ENCODE data around the gene ADGRL3.
"Not testable (repeated sequence)": the region's sequence is repeated elsewhere in the genome, so short reads cannot be mapped to it uniquely, and the experiment has no call there.

The ADGRL3 gene

DNA sequence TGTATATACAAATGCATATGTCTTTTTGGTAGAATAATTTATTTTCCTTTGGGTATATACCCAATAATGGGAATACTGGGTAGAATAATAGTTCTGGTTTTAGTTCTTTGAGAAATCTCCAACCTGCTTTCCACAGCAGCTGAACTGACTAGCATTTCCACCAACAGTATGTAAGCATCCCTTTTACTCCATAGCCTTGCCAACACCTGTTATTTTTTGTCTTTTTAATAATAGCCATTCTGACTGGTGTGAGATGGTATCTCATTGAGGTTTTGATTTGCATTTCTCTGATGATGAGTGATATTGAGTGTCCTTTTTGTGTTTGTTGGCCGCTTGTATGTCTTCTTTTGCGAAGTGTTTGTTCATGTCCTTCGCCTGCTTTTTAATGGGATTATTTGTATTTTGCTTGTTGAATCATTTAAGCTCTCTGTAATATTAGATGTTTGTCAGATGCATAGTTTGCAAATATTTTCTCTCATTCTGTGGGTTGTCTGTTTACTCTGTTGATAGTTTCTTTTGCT is 309.7 kb downstream of the ADGRL3 start:
- not testable (repeated sequence) for DNase-seq

DNA sequence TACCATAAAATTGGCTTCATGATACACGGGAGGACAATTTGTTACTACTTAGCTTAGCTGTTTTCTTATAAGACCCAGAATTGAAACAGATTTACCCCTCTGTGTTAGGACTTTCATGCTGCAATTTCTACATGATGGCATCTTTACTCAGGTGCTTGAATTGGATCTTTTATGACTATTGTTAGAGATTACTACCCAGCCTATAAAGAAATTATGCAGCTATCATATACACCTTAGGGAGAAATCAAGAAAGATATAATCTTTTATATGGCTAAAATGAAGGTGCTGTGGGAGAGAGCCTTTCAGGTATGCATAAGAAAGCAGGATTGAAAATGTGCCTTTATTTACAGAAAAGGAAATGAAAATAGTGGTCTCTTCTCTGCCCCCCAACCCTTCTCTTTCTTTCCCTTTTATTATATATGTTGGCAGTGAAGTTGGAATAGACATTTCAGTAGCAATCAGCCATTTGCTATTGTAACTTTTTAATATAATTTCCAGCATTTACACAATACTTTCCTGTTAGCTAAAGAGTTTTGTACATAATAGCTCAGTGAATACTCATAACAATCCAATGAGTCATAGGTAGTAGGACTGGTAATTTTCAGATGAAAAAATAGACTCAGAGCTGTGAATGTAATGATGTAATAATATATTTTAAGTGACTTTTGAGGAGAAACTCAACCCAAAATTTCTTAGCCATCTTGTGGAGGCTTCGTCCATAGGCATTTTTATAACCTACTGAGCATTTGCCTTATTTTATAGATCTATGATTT is 311.8 kb downstream of the ADGRL3 start:
- DNase-seq = no peak

DNA sequence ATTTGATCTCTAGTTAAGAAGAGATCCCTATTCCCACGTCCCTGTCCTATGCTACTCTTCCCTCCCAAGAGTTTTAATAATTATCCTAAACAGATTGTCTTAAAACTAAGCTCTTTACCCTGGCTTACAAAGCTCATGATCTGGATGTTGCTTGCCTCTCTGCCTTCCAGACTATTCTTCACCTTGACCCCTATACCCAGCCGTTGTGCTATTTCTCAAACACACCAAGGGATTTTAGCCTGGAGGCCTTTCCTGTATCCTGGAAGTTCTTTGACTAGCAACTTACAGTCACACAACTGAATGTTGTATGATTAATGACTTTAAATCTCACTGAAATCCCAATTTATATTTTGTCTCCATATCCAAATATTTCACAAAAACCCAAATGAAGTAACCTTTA is 314.9 kb downstream of the ADGRL3 start:
- no peak for DNase-seq

DNA sequence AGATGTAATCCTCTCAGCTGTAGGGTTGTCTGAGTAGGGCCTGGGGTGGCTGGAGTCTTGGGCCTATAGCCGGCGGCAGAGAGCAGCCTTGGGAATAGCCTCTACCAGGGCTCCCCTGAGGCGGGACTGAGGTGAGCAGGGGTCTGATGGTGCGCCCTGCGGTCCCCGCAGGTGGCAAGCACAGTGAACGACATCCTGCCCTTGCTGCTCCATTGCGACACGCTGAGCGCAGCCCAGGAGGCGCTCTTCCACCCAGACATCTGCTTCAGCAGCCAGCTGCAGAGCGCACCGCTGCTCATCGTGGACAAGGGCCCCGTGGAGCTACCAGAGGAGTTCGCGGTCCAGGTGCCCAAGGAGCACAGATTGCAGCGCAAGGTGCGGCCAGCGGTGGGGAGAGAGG is 317.0 kb downstream of the ADGRL3 start:
- DNase-seq = no peak

DNA sequence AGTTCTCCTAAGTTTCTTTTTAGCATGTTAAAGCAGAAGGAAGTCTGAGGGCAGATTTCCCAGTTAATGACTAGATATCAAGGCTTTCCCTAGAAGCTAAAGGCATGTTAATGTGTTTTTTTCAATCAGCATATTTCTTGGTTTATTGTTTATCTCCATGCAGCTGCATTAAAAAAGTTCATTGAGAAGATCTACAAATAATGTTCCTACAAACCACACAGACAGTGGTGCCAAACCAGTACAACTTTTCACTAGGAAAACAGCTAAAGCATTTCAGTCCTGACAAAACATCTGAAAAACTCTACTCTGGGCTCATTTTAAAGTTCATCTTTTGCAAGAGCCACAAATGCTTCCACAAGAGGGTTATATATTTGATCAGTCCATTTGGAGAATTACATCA is 320.0 kb downstream of the ADGRL3 start:
- no peak for DNase-seq

DNA sequence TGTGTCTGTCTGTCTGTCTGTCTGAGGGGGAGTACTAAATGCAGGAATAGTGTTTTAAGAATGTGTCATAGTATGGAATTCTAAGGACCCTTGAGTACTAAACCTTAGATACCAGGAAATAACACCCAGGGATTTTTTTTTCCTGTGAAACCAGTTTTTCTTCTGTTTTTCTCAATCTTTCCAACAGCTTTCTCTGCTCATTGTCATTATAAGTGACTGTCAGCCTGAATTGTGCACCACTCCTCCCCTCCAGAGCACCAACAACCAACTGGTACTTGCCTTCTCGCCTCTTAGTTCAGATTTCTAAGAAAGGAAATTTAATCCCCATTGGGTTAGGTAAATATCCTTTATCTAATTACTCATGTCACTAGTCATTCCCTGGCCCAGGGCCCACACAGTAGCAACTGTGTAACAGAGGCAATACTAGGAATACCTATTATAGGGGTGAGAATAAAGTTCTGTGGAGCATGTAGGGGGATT is 320.6 kb downstream of the ADGRL3 start:
- DNase-seq = no peak

DNA sequence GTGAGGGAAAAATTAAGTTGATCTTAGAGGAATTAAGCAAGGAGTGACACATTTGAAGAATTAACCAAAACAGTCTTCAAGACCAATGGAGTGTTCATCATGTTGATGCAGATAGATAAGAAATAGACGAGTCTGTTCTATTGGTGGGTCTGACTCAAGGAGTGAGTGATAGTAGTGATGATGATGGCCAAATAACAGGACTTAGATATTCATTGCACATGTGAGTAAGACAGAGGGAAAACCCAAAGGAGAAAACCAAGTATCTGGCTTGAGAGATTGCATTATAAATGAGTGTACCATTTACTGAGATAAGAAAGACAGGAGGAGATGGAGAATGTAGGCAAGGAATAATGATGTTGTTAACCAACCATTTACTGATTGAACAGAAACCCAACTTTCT is 321.3 kb downstream of the ADGRL3 start:
- DNase-seq = no peak

DNA sequence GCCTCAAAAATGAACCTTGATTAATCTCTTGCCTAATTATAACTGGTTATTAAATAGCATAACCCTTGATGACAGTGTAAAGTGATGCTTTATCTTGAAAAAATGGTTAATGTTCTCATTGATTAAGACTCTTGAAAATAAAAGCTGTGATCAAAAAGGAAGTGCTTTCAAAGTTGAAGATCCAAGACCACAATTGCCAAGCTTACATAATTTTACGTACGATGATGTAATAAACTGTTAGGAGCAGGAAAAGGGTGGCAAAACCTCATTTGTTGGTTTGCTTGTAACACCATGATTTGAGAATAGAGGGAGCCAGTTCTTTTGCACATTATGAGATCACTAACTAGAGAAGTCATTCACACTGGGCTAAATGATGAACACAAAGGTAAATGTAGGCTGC is 322.2 kb downstream of the ADGRL3 start:
- peak in 1 of 2 experiments; percentile 16 for DNase-seq

DNA sequence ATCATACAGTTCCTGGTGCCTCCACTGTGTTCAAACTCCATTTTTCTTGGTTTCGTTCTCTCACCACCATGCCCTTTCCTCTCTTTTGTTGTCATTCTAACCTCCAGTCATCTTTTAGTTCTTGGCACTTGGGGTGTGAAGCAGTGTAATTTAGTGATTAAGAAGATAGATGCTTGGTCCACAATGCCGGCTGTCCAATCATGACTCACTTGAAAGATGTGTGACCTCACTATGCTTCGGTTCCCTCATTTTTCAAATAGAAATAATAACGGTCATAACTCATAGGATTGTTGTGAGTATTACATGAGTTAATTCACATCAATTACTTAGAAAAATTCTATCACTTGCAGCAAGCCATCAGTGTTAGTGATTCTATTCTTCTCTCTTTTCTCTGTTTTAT is 327.8 kb downstream of the ADGRL3 start:
- DNase-seq = no peak

DNA sequence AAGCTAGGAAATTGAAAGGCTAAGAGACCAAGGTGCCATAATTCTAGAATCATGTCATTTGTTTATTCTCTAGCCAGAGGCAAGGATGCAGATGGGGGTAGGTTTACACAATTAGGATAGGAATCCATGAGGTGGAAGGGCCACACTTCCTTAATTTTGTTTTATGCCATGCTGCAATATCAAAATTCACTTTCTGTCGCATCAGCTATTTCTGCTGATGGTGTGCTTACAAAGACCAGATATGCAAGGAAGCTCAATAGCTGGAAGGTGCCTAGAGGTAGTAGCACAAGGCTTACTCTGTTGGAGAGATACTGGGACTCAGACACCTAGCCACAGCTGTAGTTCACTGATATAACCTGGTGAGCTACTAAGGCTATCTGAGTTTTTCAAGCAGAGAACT is 328.5 kb downstream of the ADGRL3 start:
- DNase-seq = no peak

DNA sequence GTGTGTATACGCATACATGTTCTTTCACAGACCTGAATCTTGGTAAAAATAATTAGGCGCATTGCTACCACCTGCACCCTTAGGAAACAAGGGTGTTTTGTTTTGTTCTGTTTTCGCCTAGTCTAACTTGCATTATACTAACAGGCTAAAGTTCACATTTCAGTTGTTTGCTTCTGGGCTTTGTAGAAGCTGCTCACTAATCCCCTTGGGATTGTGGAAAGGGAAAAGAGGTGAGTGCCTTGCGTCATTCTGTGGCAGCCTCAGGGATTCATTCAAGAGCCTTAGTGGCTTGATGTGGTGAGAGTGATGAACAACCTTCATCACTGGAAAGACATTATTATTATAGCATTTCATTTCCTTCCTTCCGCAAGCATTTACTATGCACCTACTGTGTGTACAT is 331.1 kb downstream of the ADGRL3 start:
- DNase-seq = no peak

DNA sequence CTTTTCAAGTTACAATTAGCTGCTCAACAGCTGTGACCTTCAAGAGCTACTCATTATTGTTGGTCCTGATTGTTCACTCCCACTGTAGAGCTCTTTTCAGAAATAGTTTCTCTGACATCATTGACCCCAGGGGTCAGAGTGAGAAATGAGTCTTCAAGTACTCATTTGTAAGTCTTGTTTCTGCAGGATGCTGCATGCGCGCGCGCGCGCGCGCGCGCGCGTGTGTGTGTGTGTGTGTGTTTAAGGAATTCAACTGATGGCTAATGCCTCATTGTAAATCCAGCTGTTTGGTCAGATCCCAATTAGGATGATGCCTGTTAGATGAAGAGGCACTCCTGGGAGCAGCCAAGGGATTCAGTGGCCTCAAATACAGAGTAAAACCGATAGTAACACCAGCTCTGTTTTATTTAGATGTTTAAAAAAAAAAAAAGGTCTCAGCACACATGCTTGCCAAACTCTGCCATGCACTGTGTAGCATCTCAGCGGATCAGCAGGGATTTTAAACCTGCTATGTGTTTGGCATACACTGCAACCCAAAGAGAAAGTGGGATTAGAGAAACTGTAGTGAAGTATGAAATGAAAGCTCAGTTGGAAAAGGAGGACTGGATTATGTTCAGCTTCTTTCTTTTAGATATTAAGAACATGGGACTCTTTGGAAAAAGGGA is 332.3 kb downstream of the ADGRL3 start:
- no peak for DNase-seq

DNA sequence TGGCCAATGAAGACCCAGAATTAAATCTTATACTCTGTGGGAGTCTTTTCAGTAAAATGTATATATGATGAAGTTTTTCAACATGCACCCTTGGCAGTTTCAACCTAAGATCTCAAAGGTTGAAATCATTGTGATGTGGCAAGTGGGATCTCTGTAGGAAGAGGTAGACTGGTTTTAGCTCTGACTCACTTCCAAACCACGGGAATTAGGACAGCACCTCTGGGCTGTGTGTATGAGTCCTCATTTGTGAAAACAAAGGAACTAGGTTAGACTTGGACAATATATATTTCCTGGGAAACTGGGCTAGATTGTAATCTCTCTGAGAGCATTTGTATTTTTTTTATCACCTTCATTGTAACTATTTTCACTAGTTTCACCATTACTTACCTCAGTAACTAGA is 333.0 kb downstream of the ADGRL3 start:
- no peak for DNase-seq

DNA sequence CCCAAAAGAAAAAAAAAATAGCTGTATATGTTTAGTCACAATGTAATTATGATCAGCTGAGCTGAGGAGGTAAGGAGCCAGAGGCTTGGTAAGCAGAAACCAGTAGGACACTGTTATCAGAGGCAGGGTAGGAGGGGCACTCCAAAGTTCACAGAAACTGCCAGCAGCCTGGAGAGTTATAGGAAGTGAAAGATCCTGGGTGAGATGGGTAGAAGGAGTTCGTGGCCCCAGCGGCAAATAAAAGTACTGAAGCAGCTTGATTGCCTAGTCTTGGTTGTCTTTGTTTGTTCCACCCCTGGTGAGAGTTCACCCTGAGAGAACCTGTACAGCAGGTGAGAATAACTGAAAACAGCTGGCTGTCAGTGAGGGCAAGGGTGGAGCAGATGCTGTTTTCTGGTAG is 340.8 kb downstream of the ADGRL3 start:
- no peak for DNase-seq

DNA sequence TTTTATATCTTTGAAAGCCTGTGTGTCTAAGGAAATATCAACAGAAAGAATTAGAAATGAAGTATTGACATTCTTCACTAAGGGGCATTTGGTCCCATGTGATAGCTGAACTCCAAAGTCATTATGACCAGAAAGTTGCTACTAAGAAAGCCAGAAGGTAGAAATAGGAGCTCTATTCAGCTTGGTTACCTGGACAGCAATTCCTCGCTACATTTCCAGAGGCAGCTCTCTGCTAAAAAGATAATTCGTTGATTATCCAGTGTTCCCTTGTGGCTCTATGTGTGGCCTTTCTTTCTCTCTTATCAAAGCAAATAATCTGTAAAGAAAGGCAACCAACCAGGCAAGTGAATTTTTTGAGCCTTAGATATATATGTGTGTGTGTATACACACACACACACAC is 341.3 kb downstream of the ADGRL3 start:
- no peak for DNase-seq

DNA sequence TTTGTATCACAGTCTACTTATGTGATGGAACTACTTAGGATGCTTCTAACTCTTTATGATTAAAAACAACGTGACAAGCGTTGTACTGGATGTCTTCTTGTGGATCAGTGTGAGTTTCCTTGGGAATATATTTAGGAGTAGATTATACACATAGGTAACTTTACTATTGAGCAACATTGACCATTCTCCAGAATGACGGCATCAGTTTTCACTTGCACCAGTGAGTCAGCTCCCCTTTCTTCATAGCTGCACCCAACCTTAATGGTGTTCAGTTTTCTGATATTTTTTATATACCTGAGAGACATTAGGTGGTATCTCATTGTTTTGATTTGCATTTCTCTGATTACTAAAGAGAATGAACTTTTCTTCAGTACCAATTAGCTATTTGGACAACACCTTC is 343.9 kb downstream of the ADGRL3 start:
- no peak for DNase-seq

DNA sequence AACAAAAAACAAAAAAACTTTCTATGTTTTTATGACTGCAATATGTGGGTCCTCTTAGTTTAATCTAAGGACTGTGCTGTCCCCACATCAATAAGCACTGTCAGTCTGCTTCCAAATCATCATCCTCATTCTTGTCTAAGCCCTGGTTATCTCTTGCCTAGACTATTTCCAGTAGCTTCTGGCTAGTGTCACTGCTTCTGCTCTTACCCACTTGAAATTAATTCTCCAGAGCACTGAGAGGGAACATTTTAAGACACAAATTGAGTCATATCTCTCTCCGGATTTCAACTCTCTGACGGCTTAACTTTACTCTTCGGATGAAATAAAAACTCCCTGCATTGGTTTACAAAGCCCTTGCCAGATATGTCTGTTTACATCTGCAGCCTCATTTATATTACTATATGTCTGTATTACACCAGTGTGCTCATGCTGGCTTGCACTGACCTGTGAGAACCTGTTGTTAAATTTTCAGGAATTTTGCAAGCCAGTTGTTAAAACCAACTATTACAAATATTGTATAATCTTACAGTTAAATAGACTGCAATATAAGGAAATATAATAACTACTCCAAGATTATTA is 345.9 kb downstream of the ADGRL3 start:
- no peak for DNase-seq

DNA sequence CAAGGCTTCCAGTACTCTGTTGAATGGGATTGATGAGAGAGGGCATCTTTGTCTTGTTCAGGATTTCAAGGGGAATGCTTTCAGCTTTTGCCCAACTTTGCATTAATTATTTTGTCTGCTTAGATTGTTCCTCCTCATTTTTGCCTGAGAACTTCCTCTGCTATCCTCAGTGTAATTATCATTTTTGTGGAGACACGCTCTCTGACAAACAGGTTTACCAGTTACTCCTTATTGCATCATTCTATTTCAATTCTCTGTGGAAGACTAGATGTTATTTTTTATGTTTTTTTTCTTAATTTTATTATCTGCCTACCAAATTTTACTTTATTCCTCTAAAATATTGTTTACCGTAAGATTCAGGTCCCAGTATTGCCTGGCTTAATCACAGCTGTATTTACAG is 349.2 kb downstream of the ADGRL3 start:
- DNase-seq = no peak

DNA sequence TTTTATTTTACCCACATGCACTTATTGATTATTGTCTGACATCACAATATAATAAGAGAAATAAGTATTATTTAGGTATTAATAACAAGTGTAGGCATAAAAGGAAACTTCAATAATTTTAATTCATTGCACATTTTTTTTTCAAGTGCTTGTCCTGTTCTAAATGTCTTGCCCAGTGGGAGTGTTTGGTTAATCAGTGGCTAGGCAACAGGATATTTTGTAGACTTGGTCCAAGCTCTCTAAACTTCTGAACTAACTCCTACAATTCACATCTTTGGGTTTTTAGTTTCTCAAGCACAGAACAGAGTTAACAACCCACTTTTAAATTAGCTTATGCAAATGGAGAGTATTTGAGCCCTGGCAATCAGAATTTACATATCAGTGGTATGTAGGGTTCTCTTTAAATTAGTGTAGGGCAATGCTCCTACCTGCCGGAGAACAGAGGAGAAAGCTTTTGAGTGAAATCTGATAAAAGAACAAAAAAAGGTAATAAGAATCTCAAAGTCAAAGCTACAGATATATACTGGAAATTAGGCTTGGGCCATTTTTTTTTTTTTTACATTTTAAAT is 353.5 kb downstream of the ADGRL3 start:
- DNase-seq = no peak

DNA sequence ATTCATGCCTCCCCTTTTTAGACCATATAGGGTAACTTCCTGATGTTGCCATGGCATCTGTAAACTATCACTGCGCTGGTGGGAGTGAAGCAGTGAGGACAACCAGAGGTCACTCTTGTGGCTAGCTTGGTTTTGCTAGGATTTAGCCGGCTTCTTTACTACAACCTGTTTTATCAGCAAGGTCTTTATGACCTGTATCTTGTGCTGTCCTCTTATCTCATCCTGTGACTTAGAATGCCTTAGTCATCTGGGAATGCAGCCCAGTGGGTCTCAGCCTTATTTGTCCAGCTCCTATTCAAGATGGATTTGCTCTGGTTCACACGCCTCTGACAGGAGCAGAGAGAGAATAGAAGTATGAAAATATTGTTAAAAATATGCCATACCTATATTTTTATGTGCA is 355.7 kb downstream of the ADGRL3 start:
- no peak for DNase-seq

DNA sequence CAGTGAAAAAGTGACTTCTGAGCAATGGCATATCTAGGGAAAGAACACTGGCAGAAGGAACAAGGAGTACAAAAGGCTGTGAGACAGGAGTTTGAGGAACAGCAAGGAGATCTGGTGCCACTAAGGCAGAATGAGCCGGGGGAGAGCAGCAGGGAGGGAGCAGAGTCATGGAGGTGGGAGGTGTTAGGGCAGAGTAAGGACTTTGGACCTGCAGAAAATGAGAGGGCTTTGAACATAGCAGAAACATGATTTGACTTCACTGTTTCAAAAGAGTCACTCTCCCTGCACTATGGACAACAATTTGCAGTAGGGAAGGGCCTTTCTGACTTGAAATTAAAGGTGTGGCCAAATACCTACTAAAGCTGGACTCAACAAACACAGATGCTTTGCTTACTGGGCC is 356.2 kb downstream of the ADGRL3 start:
- DNase-seq = no peak

DNA sequence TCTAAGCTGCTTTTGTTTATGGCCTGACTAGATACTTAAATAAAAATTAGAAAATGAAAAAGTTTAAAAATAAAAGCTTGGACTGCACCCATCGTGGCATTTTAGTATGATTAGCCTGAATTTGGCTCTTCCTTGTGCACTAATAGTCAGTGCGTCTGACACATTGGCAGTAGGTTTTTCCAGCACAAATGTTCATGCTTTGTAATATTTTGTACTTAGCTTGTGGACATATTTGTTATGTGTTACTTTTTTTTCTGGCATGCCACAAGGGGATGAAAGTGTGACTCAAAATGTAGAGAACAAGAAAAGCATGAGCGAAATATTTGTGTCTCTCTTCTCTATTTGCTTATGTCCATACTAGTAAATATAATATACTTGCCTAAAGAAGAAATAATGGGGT is 359.3 kb downstream of the ADGRL3 start:
- DNase-seq = no peak

DNA sequence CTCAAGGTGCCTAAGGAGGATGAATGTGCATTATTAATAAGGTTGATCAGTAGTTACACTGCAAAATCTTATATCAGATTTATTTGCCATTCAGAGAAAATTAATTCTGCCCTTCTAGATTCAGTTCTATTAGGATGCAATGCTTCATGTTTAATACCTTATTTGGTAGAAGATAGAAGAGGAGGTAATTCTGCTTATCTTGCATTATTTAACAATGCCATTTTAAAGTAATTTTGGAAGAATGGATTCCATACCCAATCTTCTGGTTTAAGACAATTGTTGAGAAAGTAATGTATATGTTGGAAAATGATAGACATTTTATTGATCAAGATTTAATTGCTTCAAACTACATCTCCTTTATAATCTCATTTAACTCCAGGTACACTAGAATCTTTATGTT is 360.9 kb downstream of the ADGRL3 start:
- DNase-seq = no peak
